Natural killer cell treated with Interleukin-12 subunit alpha and Interleukin-12 subunit beta and Interleukin-15 and Interleukin-18, amount 100 ng/mL, for 72 hours (primary cell): ENCODE data around the gene NOVA1. TPM values are rescaled to one million over a fixed set of nuclear protein-coding genes. Genes with fewer than 3 reads are reported as not detected.

Source experiments
- ATAC-seq, 2 donors: fragments of 150-1000 bp; cut with Tn5 transposase in 1 of 2; sonication (Bioruptor Pico), chemical (Tn5 transposase) in 1 of 2; 2 replicates each; pipeline ENCODE4 v1.10.0; 2021
- DNase-seq: peaks from one replicate; pipeline ENCODE4 v3.0.0; 2022; ENCODE audit warnings: low spot score
- H3K27ac Mint-ChIP-seq, 2 donors: 1 replicate in 1 of 2; 2 replicates in 1 of 2; pipeline ENCODE4 v1.8.0; 2022; ENCODE audit warnings: mixed read lengths in 2 of 2, mild to moderate bottlenecking in 1 of 2, moderate library complexity in 1 of 2
- H3K27me3 Mint-ChIP-seq, 2 donors: 1 replicate in 1 of 2; 2 replicates in 1 of 2; pipeline ENCODE4 v1.8.0; 2022; ENCODE audit warnings: mixed read lengths in 2 of 2
- H3K36me3 Mint-ChIP-seq: one replicate; pipeline ENCODE4 v1.8.0; 2022; ENCODE audit warnings: mixed read lengths
- H3K4me1 Mint-ChIP-seq, 2 donors: 1 replicate in 1 of 2; 2 replicates in 1 of 2; pipeline ENCODE4 v1.8.0; 2022; ENCODE audit warnings: low read depth in 2 of 2, mixed read lengths in 2 of 2, mild to moderate bottlenecking in 1 of 2
- H3K4me3 Mint-ChIP-seq: one replicate; pipeline ENCODE4 v1.8.0; 2022; ENCODE audit warnings: mixed read lengths
- H3K9me3 Mint-ChIP-seq: 2 replicates; pipeline ENCODE4 v1.8.0; 2022; ENCODE audit warnings: mixed read lengths
- total RNA-seq, 2 donors: library from RNA; stranded (reverse); gene quantifications; one replicate each; pipeline ENCODE4 v1.2.3, GENCODE V29; 2022

Gene NOVA1
- total RNA-seq, 2 donors from 2014 or later = not detected

DNA sequence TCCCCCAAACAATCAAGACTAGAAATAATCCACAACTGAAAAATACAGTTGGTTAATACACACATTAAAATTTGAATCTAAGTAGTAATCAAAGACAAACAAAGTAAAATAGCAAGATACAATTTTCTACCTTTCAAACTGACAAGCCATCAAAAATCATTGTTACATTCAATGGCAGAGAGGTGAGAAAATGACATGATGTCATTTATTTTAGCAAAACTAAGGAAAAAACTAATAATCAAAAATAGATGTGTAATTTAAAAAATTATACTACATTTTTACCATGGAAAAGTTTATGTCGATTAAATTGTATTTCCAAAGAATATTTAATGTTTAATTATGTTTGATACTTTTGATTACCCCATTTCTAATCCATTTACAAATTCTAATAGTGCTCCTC lies 59.7 kb downstream of the NOVA1 start:
- Mint-ChIP-seq H3K36me3 (no peaks in the 10 kb centered on the region), H3K4me1 (no peaks in the 10 kb centered on the region), H3K27me3 (no peaks in the 10 kb centered on the region), H3K4me3 (no peak overlapping the region), H3K27ac (no peak overlapping the region), H3K9me3 (peaks cover 10% of the 10 kb centered on the region)
- ATAC-seq = no peak
- DNase-seq = no peak

DNA sequence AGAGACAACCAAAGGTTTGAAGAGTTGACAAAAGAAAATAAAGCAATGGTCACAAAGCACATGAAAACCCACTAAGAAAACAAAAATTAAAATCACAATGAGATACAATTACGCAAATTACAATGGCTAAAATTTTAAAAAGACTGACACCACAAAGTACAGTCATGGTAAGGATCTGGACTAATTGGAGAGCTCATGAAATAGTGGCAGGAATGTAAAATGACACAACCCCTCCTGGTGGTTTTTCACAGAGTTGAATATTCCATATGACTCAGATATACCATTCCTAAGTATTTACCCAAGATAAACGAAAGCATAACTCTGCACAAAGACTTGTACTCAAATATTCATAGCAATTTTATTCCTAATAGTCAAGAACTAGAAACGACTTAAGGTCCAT lies 65.9 kb downstream of the NOVA1 start:
- no peaks in the 10 kb centered on the region for H3K27me3 Mint-ChIP-seq
- peaks cover 8% of the 10 kb centered on the region for H3K9me3 Mint-ChIP-seq
- ATAC-seq = no peak
- H3K4me1 Mint-ChIP-seq = no peaks in the 10 kb centered on the region
- no peak overlapping the region for H3K4me3 Mint-ChIP-seq
- no peak for DNase-seq
- no peak overlapping the region for H3K27ac Mint-ChIP-seq
- no peaks in the 10 kb centered on the region for H3K36me3 Mint-ChIP-seq

DNA sequence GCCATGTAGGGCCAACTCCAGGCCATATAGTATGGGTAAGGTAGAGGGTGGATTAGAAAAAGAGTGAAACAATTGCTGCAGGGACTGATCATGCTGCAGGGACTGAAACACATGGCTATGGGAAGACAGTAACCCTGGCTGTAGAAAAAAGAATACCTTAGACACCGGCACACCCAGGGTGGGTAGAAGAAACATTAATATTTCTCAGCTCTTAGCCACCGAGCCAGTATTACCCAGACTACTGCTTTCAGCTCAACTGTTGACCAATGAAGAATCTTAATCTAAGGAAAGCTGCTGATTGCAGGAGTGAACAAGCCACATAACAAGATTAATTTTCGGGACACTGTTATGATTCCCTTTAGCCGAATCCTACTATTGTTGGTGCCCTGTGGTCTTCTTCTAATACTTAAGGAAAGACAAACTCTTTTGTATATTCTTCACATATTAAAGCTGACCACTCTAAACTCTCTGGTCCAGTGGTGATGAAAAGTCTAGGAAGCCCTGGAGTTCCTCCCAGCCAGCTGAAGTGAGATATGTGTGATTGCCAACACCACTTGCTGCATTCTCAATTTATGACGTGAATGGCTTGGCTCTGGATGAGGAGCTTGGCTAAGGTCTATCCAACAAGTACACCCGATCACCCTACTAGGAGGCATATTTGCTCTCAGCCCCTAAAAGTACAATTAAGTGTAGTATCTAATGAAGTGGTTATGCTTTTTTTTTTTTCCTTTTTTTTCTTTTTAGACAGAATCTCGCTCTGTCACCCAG lies 69.2 kb downstream of the NOVA1 start:
- DNase-seq (no peak), ATAC-seq (no peak)
- Mint-ChIP-seq H3K36me3 (no peaks in the 10 kb centered on the region), H3K4me3 (no peak overlapping the region), H3K4me1 (no peaks in the 10 kb centered on the region), H3K9me3 (peaks cover 4% of the 10 kb centered on the region), H3K27me3 (no peaks in the 10 kb centered on the region), H3K27ac (no peak overlapping the region)

DNA sequence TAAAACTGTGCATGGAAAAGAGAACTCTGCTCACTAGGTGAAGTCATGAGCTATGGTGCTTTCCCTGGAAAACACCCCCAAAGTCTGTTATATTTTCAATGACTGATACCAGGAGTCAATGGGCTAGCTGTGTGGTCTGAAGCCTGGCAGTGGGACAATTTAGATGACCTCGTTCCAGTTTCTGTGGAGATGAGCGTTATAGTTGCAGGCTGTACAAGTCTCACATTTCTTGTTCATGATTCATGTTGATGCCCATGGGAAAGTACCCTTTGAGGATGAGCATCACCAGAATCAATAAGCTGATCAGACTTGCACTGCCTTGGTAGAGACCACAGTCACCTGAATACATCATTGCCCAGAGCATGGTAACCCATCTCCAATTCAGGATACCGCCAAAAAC lies 70.7 kb downstream of the NOVA1 start:
- Mint-ChIP-seq H3K36me3 (no peaks in the 10 kb centered on the region), H3K4me3 (no peak overlapping the region), H3K4me1 (no peaks in the 10 kb centered on the region), H3K9me3 (no peaks in the 10 kb centered on the region), H3K27me3 (no peaks in the 10 kb centered on the region), H3K27ac (no peak overlapping the region)
- no peak for DNase-seq
- no peak for ATAC-seq

DNA sequence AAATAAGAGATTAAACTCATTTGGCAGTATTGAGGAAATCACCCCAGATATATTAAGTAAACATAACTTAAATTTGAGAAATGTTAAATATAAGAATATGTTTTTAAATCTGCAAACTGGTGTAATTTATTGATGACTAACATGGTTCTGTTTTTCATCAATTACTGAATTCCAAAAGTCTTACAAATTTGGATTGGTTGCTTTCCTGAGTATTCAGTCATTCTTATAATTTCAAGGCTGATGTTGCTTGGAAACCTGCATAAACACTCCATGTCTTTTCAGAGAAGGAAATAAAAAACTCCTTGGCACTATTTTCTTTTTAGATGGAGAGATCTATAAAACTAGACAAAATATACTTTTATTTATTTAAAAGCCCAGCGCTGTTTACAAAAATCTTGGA lies 71.7 kb downstream of the NOVA1 start:
- H3K27ac Mint-ChIP-seq = no peak overlapping the region
- no peak overlapping the region for H3K4me3 Mint-ChIP-seq

DNA sequence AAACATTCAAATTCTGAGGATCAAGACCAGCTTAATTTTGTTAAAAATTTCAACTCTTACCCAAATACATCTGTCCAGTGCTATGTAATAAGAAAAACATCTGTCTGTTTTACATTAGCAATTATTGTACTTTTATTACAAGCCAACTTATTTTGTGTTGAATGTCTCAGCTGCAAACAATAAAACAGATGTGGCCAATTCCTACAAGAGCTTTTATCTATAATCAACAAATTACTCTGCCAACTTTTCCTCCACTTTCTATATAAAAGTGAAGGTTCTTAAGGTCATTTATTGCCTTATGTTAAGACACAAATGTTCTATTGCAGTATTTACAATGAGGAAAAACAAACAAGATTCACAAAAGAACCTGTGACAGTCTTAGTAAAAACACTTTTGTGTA lies 72.7 kb downstream of the NOVA1 start:
- H3K36me3 Mint-ChIP-seq = no peaks in the 10 kb centered on the region
- H3K4me3 Mint-ChIP-seq = no peak overlapping the region
- H3K9me3 Mint-ChIP-seq = no peaks in the 10 kb centered on the region
- no peak for DNase-seq
- no peaks in the 10 kb centered on the region for H3K4me1 Mint-ChIP-seq
- ATAC-seq = no peak
- H3K27ac Mint-ChIP-seq = no peak overlapping the region
- no peaks in the 10 kb centered on the region for H3K27me3 Mint-ChIP-seq

More for the DNA sequence above, 71.7 kb downstream of the NOVA1 start:
- Mint-ChIP-seq H3K27me3 (no peaks in the 10 kb centered on the region), H3K36me3 (no peaks in the 10 kb centered on the region), H3K9me3 (no peaks in the 10 kb centered on the region), H3K4me1 (no peaks in the 10 kb centered on the region)
- ATAC-seq = no peak
- no peak for DNase-seq

DNA sequence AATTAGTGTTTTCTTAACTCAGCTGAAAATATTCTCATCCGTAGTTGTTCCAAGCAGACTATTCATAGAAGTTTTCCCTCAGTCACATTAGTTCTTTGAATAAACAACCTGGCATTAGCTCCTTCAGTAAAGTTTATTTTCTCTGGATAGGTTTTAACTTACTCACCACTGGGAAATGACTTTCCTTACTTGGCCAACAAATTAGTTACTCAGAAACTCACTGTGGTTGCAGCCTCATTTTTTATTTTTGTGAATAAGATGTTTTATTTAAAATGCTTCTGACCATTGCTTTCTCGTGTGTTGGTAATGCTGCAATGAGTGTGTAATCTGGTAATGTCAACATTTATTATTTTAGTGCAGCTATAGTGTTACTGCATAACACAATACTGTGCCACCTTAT lies 74.9 kb downstream of the NOVA1 start:
- Mint-ChIP-seq H3K9me3 (no peaks in the 10 kb centered on the region), H3K27me3 (no peaks in the 10 kb centered on the region), H3K27ac (no peak overlapping the region), H3K36me3 (no peaks in the 10 kb centered on the region), H3K4me3 (no peak overlapping the region), H3K4me1 (no peaks in the 10 kb centered on the region)
- ATAC-seq (no peak), DNase-seq (no peak)

DNA sequence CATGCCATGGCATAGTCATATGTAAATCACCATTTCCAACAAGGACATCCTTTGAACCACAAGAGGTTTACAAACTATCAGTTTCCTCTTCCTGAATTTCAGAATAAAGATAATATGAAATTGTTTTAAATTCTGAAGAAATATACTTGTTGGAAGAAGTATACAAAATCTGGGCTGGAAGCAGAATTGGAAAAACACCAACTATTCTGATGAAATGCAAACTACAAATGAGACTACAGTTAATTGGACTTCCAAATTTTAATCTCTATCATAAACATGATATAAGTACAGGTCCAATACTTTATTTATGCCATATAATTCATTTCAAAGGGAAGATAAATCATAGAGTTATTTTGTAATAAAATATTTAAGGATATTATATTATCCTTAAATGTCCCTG lies 80.1 kb downstream of the NOVA1 start:
- Mint-ChIP-seq H3K9me3 (no peaks in the 10 kb centered on the region), H3K27me3 (no peaks in the 10 kb centered on the region), H3K4me1 (no peaks in the 10 kb centered on the region), H3K36me3 (no peaks in the 10 kb centered on the region), H3K27ac (no peak overlapping the region), H3K4me3 (no peak overlapping the region)
- DNase-seq (no peak), ATAC-seq (no peak)

DNA sequence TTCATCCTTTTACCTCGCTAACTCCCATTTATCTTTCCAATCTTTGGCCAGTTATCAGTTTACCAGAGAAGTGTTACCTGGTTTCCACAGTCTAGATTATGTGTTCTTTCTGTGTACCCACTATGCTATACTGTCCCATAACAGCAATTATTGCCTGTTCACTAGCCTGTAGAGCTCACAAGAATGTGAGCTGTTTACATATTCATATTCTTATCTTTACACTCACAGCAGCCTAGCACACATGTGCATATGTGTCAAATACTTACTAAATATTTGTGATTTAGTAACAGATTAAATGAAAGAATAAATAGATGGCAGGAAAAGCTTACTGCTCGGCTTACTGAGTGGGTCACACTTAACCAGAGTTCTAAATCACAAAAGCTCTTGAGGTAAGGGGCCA lies 97.8 kb downstream of the NOVA1 start:
- Mint-ChIP-seq H3K9me3 (peaks cover 5% of the 10 kb centered on the region), H3K4me3 (no peak overlapping the region), H3K36me3 (no peaks in the 10 kb centered on the region), H3K27me3 (no peaks in the 10 kb centered on the region), H3K4me1 (no peaks in the 10 kb centered on the region), H3K27ac (no peak overlapping the region)
- no peak for DNase-seq
- ATAC-seq = no peak

DNA sequence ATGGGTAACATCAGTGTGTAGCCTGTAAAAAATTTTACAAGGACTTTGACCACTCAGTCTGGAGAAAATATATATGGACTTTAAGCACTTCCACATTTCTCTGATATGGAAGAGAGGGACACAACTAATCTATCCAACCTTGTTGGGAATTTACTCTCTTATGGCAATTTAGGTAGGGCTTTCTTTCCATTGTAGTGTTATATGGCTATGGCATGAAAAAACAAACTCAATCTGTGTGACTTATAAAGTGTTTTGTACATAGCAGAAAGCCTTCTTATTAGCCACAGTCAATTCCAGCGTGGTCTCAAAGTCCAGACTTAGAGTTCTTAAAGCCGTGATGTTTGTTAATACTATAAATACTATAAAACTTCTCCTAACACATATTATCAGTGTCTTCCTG lies 98.3 kb downstream of the NOVA1 start:
- ATAC-seq (no peak), DNase-seq (no peak)
- no peaks in the 10 kb centered on the region for H3K36me3 Mint-ChIP-seq
- no peak overlapping the region for H3K4me3 Mint-ChIP-seq
- no peak overlapping the region for H3K27ac Mint-ChIP-seq
- peaks cover 5% of the 10 kb centered on the region for H3K9me3 Mint-ChIP-seq
- H3K4me1 Mint-ChIP-seq = no peaks in the 10 kb centered on the region
- H3K27me3 Mint-ChIP-seq = no peaks in the 10 kb centered on the region

DNA sequence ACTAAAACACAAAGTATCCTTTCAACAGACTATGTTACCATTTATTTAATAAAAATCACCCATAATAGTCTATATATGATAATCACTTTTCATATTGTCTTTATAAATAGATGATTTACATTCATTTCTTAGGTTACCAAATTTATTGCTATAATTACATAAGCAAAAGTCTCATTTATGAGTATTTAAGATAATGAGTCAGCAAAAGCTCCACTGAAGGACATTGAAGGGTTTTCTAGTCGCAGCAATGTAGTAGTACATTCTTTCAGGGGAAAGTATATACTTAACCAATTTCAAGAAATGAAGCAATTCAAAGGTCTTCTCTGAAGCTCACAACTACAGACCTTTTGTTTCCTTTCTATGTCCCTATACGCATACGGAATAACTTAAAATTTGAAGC lies 110.9 kb downstream of the NOVA1 start:
- ATAC-seq (no peak), DNase-seq (no peak)
- Mint-ChIP-seq H3K36me3 (peaks cover 6% of the 10 kb centered on the region), H3K4me1 (no peaks in the 10 kb centered on the region), H3K9me3 (peaks cover 8% of the 10 kb centered on the region), H3K27ac (no peak overlapping the region), H3K4me3 (no peak overlapping the region), H3K27me3 (no peaks in the 10 kb centered on the region)

DNA sequence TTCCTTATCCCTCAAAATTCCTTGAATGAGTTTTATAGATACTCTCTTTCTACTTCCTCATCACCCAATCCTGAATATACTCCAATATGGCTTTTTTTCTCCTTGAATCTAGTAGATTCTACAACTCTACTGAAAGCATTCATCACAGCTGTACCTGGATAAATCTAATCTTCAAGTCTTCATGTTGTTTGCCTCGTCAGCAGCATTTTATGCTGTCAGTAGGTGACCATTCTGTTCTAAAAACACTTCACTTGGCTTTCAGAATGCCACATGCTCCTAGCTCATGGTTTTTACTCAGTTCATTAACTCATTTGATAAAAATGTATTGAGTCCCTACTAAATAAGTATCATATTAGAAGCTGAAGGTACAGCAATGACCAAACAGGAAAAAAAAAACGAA lies 113.3 kb downstream of the NOVA1 start:
- Mint-ChIP-seq H3K4me1 (no peaks in the 10 kb centered on the region), H3K9me3 (peaks cover 8% of the 10 kb centered on the region), H3K27me3 (no peaks in the 10 kb centered on the region), H3K4me3 (no peak overlapping the region), H3K27ac (no peak overlapping the region), H3K36me3 (peaks cover 6% of the 10 kb centered on the region)
- no peak for DNase-seq
- no peak for ATAC-seq

DNA sequence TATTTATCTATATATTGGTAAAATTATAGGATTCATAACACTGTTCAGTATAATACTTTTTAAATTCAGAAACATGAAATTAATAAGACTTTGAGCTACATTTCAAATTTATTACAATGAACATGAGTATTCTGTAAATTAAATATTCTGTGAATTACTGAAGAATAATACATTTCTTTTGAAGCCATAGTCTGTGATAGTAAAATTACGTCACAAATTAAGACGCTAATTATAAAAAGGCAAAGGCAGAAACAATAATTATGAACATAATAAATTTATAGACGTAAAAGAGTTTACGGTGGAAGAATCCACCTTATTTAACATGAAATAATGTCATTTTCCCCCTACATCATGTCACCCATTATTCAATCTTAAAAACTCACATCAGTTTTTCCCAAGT lies 118.9 kb downstream of the NOVA1 start:
- no peak for DNase-seq
- no peaks in the 10 kb centered on the region for H3K4me1 Mint-ChIP-seq
- H3K36me3 Mint-ChIP-seq = no peaks in the 10 kb centered on the region
- H3K9me3 Mint-ChIP-seq = peaks cover 5% of the 10 kb centered on the region
- no peak for ATAC-seq
- H3K27ac Mint-ChIP-seq = no peak overlapping the region
- no peak overlapping the region for H3K4me3 Mint-ChIP-seq
- H3K27me3 Mint-ChIP-seq = no peaks in the 10 kb centered on the region

DNA sequence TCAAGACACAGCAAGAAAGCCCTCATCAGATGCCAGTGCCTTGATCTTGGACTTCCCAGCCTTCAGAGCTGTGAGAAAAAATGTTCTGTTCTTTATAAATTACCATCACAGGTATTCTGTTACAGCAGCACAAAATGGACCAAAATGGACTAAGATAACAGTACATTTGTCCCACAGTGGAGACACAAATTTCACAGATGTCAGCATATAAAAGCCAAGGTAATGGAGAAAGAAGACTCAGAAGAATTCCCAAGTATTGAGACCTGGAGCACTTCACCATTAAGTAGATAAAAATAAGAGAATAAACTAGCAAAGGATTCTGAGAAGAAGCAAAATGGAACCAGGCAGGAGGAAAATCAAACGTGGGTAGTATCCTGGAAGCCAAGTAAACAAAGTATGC lies 131.0 kb downstream of the NOVA1 start:
- H3K36me3 Mint-ChIP-seq = peaks cover 14% of the 10 kb centered on the region
- peaks cover 17% of the 10 kb centered on the region for H3K9me3 Mint-ChIP-seq
- no peaks in the 10 kb centered on the region for H3K4me1 Mint-ChIP-seq
- DNase-seq (no peak), ATAC-seq (no peak)
- H3K27ac Mint-ChIP-seq = no peak overlapping the region
- H3K4me3 Mint-ChIP-seq = no peak overlapping the region
- H3K27me3 Mint-ChIP-seq = no peaks in the 10 kb centered on the region

DNA sequence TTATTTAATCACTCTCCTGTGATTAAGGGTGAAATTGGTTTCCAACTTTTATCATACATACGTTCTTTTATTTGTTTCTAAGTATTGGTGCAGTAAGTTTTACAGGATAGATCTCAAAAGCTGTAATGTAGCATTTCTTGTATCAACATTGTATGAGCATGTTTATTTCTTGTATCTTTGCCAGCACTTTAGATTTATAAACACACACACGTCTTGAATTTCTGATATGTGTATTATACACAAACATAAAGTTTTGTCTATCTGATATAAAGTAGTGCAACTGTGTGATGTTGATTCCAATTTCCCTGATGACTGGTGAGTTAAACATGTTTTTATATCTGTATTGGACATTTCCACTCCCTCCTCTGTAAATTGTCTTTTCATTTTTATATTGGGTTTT lies 134.7 kb downstream of the NOVA1 start:
- Mint-ChIP-seq H3K27me3 (no peaks in the 10 kb centered on the region), H3K9me3 (peaks cover 19% of the 10 kb centered on the region), H3K27ac (no peak overlapping the region), H3K4me3 (no peak overlapping the region), H3K36me3 (peaks cover 14% of the 10 kb centered on the region), H3K4me1 (no peaks in the 10 kb centered on the region)
- DNase-seq (no peak), ATAC-seq (no peak)
